Upper lobe of right lung (tissue), 1 donor: ENCODE data around the gene CFAP46. TPM values are rescaled to one million over a fixed set of nuclear protein-coding genes. Genes with fewer than 3 reads are reported as not detected.
"Not testable (repeated sequence)": the region's sequence is repeated elsewhere in the genome, so short reads cannot be mapped to it uniquely, and the experiment has no call there.

Experiments
- ATAC-seq: fragments of 200-7000 bp; cut with Tn5 transposase; one replicate; pipeline ENCODE4 v1.9.1; 2020; ENCODE audit warnings: mild to moderate bottlenecking, moderate library complexity
- DNase-seq: peaks from one replicate; pipeline ENCODE4 v3.0.0-alpha.2; 2020
- H3K27ac ChIP-seq: fragments of 200-600 bp; one replicate; pipeline ENCODE4 v1.8.0; 2022
- H3K27me3 ChIP-seq: fragments of 200-600 bp; one replicate; pipeline ENCODE4 v1.8.0; 2022; ENCODE audit warnings: mild to moderate bottlenecking
- H3K36me3 ChIP-seq: fragments of 200-600 bp; one replicate; pipeline ENCODE4 v1.8.0; 2022
- H3K4me1 ChIP-seq: fragments of 200-600 bp; one replicate; pipeline ENCODE4 v1.8.0; 2022
- H3K4me3 ChIP-seq: fragments of 200-600 bp; one replicate; pipeline ENCODE4 v1.8.0; 2022; ENCODE audit warnings: mild to moderate bottlenecking
- H3K9me3 ChIP-seq: fragments of 200-600 bp; one replicate; pipeline ENCODE4 v1.8.0; 2022
- intact Hi-C: fragments of 100-400 bp; cut with DNase I; formaldehyde crosslinking; loops from one replicate; pipeline ENCODE4 v1.11.0; 2022
- total RNA-seq: library from RNA; stranded (reverse); fragmentation: NEBNext Ultra II Directional; extraction: Animal tissue kit (Norgen Biotek cat#: 25700); gene quantifications from one replicate; pipeline ENCODE4 v1.2.1, GENCODE V29; 2021
- TF ChIP-seq, protein P1 (sequence below): fragments of 200-600 bp; IDR thresholded peaks from one replicate; pipeline ENCODE4 v1.8.0; 2022; ENCODE audit warnings: antibody characterized with exemption
- donor health status: DM: no; HTN: yes; CAD: no; lungs with severe emphysema.

Gene CFAP46
- total RNA-seq, 1 donor from 2014 or later, result 0.52 TPM

DNA sequence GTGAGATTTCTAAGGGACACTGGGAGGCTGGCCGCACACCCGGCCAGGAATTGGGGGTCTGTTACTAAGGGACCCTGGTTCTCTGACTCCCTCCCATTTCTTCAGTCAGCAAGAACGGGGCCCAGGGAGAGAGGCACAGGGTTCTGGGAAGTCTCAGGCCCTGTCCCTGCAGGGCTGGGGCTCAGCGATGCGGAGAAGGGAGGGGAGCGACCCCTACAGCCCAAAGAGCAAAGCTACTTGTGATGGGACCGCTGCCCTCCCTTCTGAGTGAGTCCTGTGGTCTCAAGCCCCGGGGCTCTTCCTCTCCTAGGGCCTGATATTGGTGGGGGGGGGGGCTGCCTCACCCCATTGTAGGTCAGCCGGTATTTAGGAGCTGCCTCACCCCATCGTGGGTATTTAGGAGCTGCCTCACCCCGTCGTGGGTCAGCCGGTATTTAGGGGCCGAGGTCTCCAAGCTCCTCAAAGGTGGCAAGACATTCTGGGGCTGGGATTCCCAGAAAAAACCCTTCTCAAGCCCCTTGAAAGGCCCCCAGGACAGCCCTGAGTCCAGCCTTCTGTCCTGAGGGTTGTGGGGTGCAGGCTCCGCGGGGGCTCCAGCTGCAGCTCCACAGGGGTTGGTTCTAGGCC, 139.6 kb downstream of the CFAP46 start:
- ATAC-seq, result no peak

DNA sequence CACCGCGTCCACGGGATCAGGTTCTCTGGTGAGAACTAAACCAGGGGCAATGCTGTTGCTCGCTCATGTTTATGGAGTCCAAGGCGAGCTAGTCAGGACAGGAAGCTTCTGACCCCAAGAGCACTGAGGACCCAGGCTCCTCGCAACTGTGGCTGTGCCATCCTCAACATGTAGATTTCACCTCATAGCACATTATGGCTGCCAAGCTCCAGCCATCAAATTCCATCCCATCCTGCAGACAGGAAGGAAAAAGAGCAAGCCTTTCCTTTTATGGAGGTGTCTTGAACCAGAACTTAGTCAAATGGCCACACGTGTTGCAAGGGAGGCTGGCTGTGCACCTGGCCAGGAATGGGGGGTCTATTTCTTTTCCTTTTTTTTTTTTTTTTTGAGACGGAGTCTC, 140.3 kb downstream of the CFAP46 start:
- no peaks in the 10 kb centered on the region for H3K36me3 ChIP-seq
- TF ChIP-seq, protein P1, sequence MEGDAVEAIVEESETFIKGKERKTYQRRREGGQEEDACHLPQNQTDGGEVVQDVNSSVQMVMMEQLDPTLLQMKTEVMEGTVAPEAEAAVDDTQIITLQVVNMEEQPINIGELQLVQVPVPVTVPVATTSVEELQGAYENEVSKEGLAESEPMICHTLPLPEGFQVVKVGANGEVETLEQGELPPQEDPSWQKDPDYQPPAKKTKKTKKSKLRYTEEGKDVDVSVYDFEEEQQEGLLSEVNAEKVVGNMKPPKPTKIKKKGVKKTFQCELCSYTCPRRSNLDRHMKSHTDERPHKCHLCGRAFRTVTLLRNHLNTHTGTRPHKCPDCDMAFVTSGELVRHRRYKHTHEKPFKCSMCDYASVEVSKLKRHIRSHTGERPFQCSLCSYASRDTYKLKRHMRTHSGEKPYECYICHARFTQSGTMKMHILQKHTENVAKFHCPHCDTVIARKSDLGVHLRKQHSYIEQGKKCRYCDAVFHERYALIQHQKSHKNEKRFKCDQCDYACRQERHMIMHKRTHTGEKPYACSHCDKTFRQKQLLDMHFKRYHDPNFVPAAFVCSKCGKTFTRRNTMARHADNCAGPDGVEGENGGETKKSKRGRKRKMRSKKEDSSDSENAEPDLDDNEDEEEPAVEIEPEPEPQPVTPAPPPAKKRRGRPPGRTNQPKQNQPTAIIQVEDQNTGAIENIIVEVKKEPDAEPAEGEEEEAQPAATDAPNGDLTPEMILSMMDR, result no peak
- ATAC-seq (no peak), DNase-seq (no peak)
- no peaks in the 10 kb centered on the region for H3K27me3 ChIP-seq
- intact Hi-C loops, result no loop called here
- H3K4me1 ChIP-seq, result no peaks in the 10 kb centered on the region
- H3K27ac ChIP-seq, result no peak overlapping the region
- H3K9me3 ChIP-seq, result no peaks in the 10 kb centered on the region
- H3K4me3 ChIP-seq, result no peak overlapping the region

More for the DNA sequence above, 139.6 kb downstream of the CFAP46 start:
- Histone ChIP-seq H3K9me3 (no peaks in the 10 kb centered on the region), H3K4me3 (no peak overlapping the region), H3K36me3 (no peaks in the 10 kb centered on the region), H3K27me3 (no peaks in the 10 kb centered on the region), H3K4me1 (no peaks in the 10 kb centered on the region), H3K27ac (no peak overlapping the region)
- no peak for DNase-seq
- intact Hi-C loops, result no loop called here
- TF ChIP-seq, protein P1, result no peak

DNA sequence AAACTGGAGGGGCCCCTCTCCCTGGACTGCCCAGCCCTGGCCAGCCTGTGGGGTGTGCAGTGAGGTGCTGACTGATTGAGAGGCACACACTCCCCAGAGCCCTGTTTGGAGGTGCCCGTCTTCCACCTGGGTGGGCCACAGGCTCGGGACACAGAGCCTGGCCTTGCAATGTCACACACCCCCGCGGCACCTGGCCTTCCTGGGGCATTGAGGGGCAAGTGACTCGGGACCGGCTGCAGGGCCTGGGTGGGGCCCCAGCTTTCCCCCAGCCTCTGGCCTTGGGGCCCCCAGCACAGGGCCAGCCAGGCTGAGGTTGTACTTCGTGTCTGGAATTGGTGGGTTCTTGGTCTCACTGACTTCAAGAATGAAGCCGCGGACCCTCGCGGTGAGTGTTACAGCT, 142.5 kb downstream of the CFAP46 start:
- no peaks in the 10 kb centered on the region for H3K4me1 ChIP-seq
- no peak overlapping the region for H3K4me3 ChIP-seq
- H3K27me3 ChIP-seq, result no peaks in the 10 kb centered on the region
- no peaks in the 10 kb centered on the region for H3K36me3 ChIP-seq
- H3K9me3 ChIP-seq, result no peaks in the 10 kb centered on the region
- ATAC-seq (no peak), DNase-seq (no peak)
- intact Hi-C loops, result no loop called here
- no peak overlapping the region for H3K27ac ChIP-seq
- TF ChIP-seq, protein P1, result no peak

DNA sequence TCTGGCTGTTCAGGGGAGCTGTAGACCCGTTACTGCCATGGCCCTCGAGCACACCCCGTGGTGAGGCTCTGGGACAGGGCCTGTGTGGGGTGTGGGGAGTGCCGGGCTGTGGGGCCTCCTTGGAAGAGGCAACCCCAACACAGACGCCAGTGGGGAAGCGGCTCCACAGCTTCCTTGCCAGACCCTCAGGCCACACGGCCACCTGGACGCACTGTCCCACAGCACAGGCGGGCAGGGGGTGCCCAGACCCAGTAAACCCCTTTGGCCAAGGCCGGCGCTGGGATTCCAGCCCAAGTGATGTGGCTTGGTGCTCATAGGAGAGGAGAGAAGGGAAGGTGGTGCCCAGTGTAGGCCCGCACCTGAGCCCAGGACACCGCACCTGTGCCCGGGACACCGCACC, 143.5 kb downstream of the CFAP46 start:
- ATAC-seq, result no peak
- TF ChIP-seq, protein P1, result no peak
- no peaks in the 10 kb centered on the region for H3K9me3 ChIP-seq
- no peaks in the 10 kb centered on the region for H3K4me1 ChIP-seq
- H3K27ac ChIP-seq, result no peak overlapping the region
- intact Hi-C loops, result no loop called here
- H3K27me3 ChIP-seq, result peaks cover under 1% of the 10 kb centered on the region
- DNase-seq, result no peak
- H3K4me3 ChIP-seq, result no peak overlapping the region
- H3K36me3 ChIP-seq, result no peaks in the 10 kb centered on the region

DNA sequence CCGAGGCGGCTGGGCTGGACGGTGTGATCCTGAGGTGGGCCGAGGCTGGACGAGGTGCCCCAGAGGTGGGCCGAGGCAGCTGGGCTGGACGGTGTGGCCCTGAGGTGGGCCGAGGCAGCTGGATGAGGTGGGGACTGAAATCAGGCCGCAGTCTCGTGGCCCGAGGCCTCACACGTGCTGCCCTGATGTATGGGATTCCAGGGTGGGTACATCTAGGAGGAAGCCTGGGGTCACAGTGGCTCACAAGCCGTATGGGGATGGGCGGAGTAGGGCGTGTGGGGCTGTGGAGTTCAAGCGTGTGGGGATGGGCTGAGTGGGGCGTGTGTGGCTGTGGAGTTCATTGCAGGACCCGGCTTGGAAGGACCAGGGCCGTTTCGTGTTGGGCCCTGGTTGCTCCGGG, 144.0 kb downstream of the CFAP46 start:
- DNase-seq (no peak), ATAC-seq (no peak)
- H3K27ac ChIP-seq, result no peak overlapping the region
- no peak overlapping the region for H3K4me3 ChIP-seq
- peaks cover 5% of the 10 kb centered on the region for H3K27me3 ChIP-seq
- H3K4me1 ChIP-seq, result no peaks in the 10 kb centered on the region
- H3K36me3 ChIP-seq, result no peaks in the 10 kb centered on the region
- TF ChIP-seq, protein P1, result no peak
- intact Hi-C loops, result no loop called here
- H3K9me3 ChIP-seq, result no peaks in the 10 kb centered on the region

DNA sequence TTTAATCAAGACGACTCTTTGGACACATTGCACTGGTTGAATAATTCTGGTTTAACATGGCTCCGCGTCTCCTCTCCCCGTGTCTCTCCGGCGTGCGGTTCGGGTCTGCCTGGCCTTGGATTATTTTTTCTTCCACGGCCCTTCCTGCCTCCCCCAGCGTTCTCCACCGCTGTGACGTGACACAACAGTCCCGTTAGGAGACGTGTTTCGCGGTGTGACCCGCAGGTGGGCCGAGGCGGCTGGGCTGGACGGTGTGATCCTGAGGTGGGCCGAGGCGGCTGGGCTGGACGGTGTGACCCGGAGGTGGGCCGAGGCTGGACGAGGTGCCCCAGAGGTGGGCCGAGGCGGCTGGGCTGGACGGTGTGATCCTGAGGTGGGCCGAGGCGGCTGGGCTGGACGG, 144.4 kb downstream of the CFAP46 start:
- H3K27me3 ChIP-seq, H3K4me1 ChIP-seq, intact Hi-C loops, ATAC-seq, H3K9me3 ChIP-seq, H3K4me3 ChIP-seq, H3K27ac ChIP-seq, DNase-seq, H3K36me3 ChIP-seq: not testable (repeated sequence)
